ENCODE results near the gene KBTBD12. TPM values are rescaled to one million over a fixed set of nuclear protein-coding genes. Genes with fewer than 3 reads are reported as not detected.

Gene KBTBD12
- total and polyA plus RNA-seq, 4 donors, result 0.28 to 7.6 (median 4.3) TPM

GRCh38 chr3:127988770-127989557 lies 73.9 kb downstream of the KBTBD12 start:
- Histone ChIP-seq H3K4me1 (ENCODE audit: control insufficient read depth in 1 of 2, insufficient read depth in 2 of 2, low read length in 2 of 2) (no peaks in the 10 kb centered on the region), H3K4me3 (ENCODE audit: low read length in 2 of 2) (no peak overlapping the region), H3K36me3 (ENCODE audit: control insufficient read depth in 1 of 2, insufficient read depth in 2 of 2, low read length in 1 of 2) (peaks cover 0 to 1% of the 10 kb centered on the region in 2 donors), H3K27me3 (ENCODE audit: control insufficient read depth in 1 of 2, insufficient read depth in 2 of 2, low read length in 1 of 2) (no peaks in the 10 kb centered on the region), H3K9me3 (ENCODE audit: control insufficient read depth, low read length) (no peaks in the 10 kb centered on the region), H3K27ac (ENCODE audit: low read depth in 1 of 2, low read length in 2 of 2) (no peak overlapping the region)
- WGBS, 2 donors, result 78 to 84% methylated on average over 11 of the region's 11 CpGs
- ATAC-seq (ENCODE audit: low FRiP score), result no peak
- DNase-seq, result no peak
- intact Hi-C loops (cut with DNase I), result no loop called here

GRCh38 chr3:127990051-127990450 lies 75.0 kb downstream of the KBTBD12 start:
- intact Hi-C loops (cut with DNase I), result no loop called here
- no peaks in the 10 kb centered on the region for H3K27me3 ChIP-seq (ENCODE audit: control insufficient read depth in 1 of 2, insufficient read depth in 2 of 2, low read length in 1 of 2)
- H3K9me3 ChIP-seq (ENCODE audit: control insufficient read depth, low read length), result no peaks in the 10 kb centered on the region
- H3K4me3 ChIP-seq (ENCODE audit: low read length in 2 of 2), result no peak overlapping the region
- H3K4me1 ChIP-seq (ENCODE audit: control insufficient read depth in 1 of 2, insufficient read depth in 2 of 2, low read length in 2 of 2), result no peaks in the 10 kb centered on the region
- ATAC-seq (ENCODE audit: low FRiP score) (no peak), DNase-seq (no peak)
- WGBS, 2 donors, result 88 to 92% methylated on average over 17 of the region's 17 CpGs
- no peak overlapping the region for H3K27ac ChIP-seq (ENCODE audit: low read depth in 1 of 2, low read length in 2 of 2)
- H3K36me3 ChIP-seq (ENCODE audit: control insufficient read depth in 1 of 2, insufficient read depth in 2 of 2, low read length in 1 of 2), result no peaks in the 10 kb centered on the region

- H3K9me3 ChIP-seq (ENCODE audit: control insufficient read depth, low read length), result no peaks in the 10 kb centered on the region
- intact Hi-C loops (cut with DNase I), result no loop called here
- no peaks in the 10 kb centered on the region for H3K27me3 ChIP-seq (ENCODE audit: control insufficient read depth in 1 of 2, insufficient read depth in 2 of 2, low read length in 1 of 2)
- no peak overlapping the region for H3K27ac ChIP-seq (ENCODE audit: low read depth in 1 of 2, low read length in 2 of 2)
- 81 to 93% methylated on average over 11 of the region's 11 CpGs for WGBS, 2 donors
- no peaks in the 10 kb centered on the region for H3K4me1 ChIP-seq (ENCODE audit: control insufficient read depth in 1 of 2, insufficient read depth in 2 of 2, low read length in 2 of 2)
- no peak for DNase-seq
- no peaks in the 10 kb centered on the region for H3K36me3 ChIP-seq (ENCODE audit: control insufficient read depth in 1 of 2, insufficient read depth in 2 of 2, low read length in 1 of 2)
- no peak overlapping the region for H3K4me3 ChIP-seq (ENCODE audit: low read length in 2 of 2)
- ATAC-seq (ENCODE audit: low FRiP score), result no peak
These were observed 75.4 kb downstream of the KBTBD12 start for GRCh38 chr3:127990461-127990860.

- H3K27me3 ChIP-seq (ENCODE audit: control insufficient read depth in 1 of 2, insufficient read depth in 2 of 2, low read length in 1 of 2), result no peaks in the 10 kb centered on the region
- no peaks in the 10 kb centered on the region for H3K36me3 ChIP-seq (ENCODE audit: control insufficient read depth in 1 of 2, insufficient read depth in 2 of 2, low read length in 1 of 2)
- H3K4me3 ChIP-seq (ENCODE audit: low read length in 2 of 2), result no peak overlapping the region
- no peaks in the 10 kb centered on the region for H3K9me3 ChIP-seq (ENCODE audit: control insufficient read depth, low read length)
- intact Hi-C loops (cut with DNase I), result no loop called here
- ATAC-seq (ENCODE audit: low FRiP score) (no peak), DNase-seq (no peak)
- no peak overlapping the region for H3K27ac ChIP-seq (ENCODE audit: low read depth in 1 of 2, low read length in 2 of 2)
- H3K4me1 ChIP-seq (ENCODE audit: control insufficient read depth in 1 of 2, insufficient read depth in 2 of 2, low read length in 2 of 2), result no peaks in the 10 kb centered on the region
- 89 to 95% methylated on average over 12 of the region's 12 CpGs for WGBS, 2 donors
These were observed 76.2 kb downstream of the KBTBD12 start for GRCh38 chr3:127991251-127991650.

- no peaks in the 10 kb centered on the region for H3K36me3 ChIP-seq (ENCODE audit: control insufficient read depth in 1 of 2, insufficient read depth in 2 of 2, low read length in 1 of 2)
- no peak overlapping the region for H3K4me3 ChIP-seq (ENCODE audit: low read length in 2 of 2)
- H3K27me3 ChIP-seq (ENCODE audit: control insufficient read depth in 1 of 2, insufficient read depth in 2 of 2, low read length in 1 of 2), result no peaks in the 10 kb centered on the region
- no peak overlapping the region for H3K27ac ChIP-seq (ENCODE audit: low read depth in 1 of 2, low read length in 2 of 2)
- WGBS, 2 donors, result 83 to 86% methylated on average over 6 of the region's 6 CpGs
- ATAC-seq (ENCODE audit: low FRiP score) (no peak), DNase-seq (no peak)
- no peaks in the 10 kb centered on the region for H3K4me1 ChIP-seq (ENCODE audit: control insufficient read depth in 1 of 2, insufficient read depth in 2 of 2, low read length in 2 of 2)
- intact Hi-C loops (cut with DNase I), result no loop called here
- H3K9me3 ChIP-seq (ENCODE audit: control insufficient read depth, low read length), result no peaks in the 10 kb centered on the region
These were observed 76.6 kb downstream of the KBTBD12 start for GRCh38 chr3:127991681-127992080.

GRCh38 chr3:127992127-127992526 lies 77.1 kb downstream of the KBTBD12 start:
- intact Hi-C loops (cut with DNase I), result no loop called here
- H3K4me1 ChIP-seq (ENCODE audit: control insufficient read depth in 1 of 2, insufficient read depth in 2 of 2, low read length in 2 of 2), result no peaks in the 10 kb centered on the region
- no peaks in the 10 kb centered on the region for H3K36me3 ChIP-seq (ENCODE audit: control insufficient read depth in 1 of 2, insufficient read depth in 2 of 2, low read length in 1 of 2)

GRCh38 chr3:127994011-127994410 lies 79.0 kb downstream of the KBTBD12 start:
- DNase-seq (no peak), ATAC-seq (ENCODE audit: low FRiP score) (no peak)
- intact Hi-C loops (cut with DNase I), result no loop called here
- Histone ChIP-seq H3K4me3 (ENCODE audit: low read length in 2 of 2) (no peak overlapping the region), H3K27me3 (ENCODE audit: control insufficient read depth in 1 of 2, insufficient read depth in 2 of 2, low read length in 1 of 2) (no peaks in the 10 kb centered on the region), H3K36me3 (ENCODE audit: control insufficient read depth in 1 of 2, insufficient read depth in 2 of 2, low read length in 1 of 2) (no peaks in the 10 kb centered on the region), H3K4me1 (ENCODE audit: control insufficient read depth in 1 of 2, insufficient read depth in 2 of 2, low read length in 2 of 2) (no peaks in the 10 kb centered on the region), H3K27ac (ENCODE audit: low read depth in 1 of 2, low read length in 2 of 2) (no peak overlapping the region), H3K9me3 (ENCODE audit: control insufficient read depth, low read length) (no peaks in the 10 kb centered on the region)

More at GRCh38 chr3:127992127-127992526, 77.1 kb downstream of the KBTBD12 start:
- Histone ChIP-seq H3K4me3 (ENCODE audit: low read length in 2 of 2) (no peak overlapping the region), H3K27me3 (ENCODE audit: control insufficient read depth in 1 of 2, insufficient read depth in 2 of 2, low read length in 1 of 2) (no peaks in the 10 kb centered on the region), H3K9me3 (ENCODE audit: control insufficient read depth, low read length) (no peaks in the 10 kb centered on the region), H3K27ac (ENCODE audit: low read depth in 1 of 2, low read length in 2 of 2) (no peak overlapping the region)
- DNase-seq, result no peak
- 88 to 90% methylated on average over 5 of the region's 5 CpGs for WGBS, 2 donors
- ATAC-seq (ENCODE audit: low FRiP score), result no peak

- H3K4me3 ChIP-seq (ENCODE audit: low read length in 2 of 2), result no peak overlapping the region
- ATAC-seq (ENCODE audit: low FRiP score), result no peak
- H3K27me3 ChIP-seq (ENCODE audit: control insufficient read depth in 1 of 2, insufficient read depth in 2 of 2, low read length in 1 of 2), result no peaks in the 10 kb centered on the region
- no peak overlapping the region for H3K27ac ChIP-seq (ENCODE audit: low read depth in 1 of 2, low read length in 2 of 2)
- H3K36me3 ChIP-seq (ENCODE audit: control insufficient read depth in 1 of 2, insufficient read depth in 2 of 2, low read length in 1 of 2), result no peaks in the 10 kb centered on the region
- no peaks in the 10 kb centered on the region for H3K4me1 ChIP-seq (ENCODE audit: control insufficient read depth in 1 of 2, insufficient read depth in 2 of 2, low read length in 2 of 2)
- intact Hi-C loops (cut with DNase I), result no loop called here
- DNase-seq, result no peak
- 95% methylated on average over 7 of the region's 7 CpGs for WGBS, 2 donors
- H3K9me3 ChIP-seq (ENCODE audit: control insufficient read depth, low read length), result peaks cover 2% of the 10 kb centered on the region
These were observed 82.0 kb downstream of the KBTBD12 start for GRCh38 chr3:127997016-127997415.

- H3K9me3 ChIP-seq (ENCODE audit: control insufficient read depth, low read length), result peaks cover 2% of the 10 kb centered on the region
- no peak overlapping the region for H3K27ac ChIP-seq (ENCODE audit: low read depth in 1 of 2, low read length in 2 of 2)
- DNase-seq (no peak), ATAC-seq (ENCODE audit: low FRiP score) (no peak)
- intact Hi-C loops (cut with DNase I), result no loop called here
- no peak overlapping the region for H3K4me3 ChIP-seq (ENCODE audit: low read length in 2 of 2)
- no peaks in the 10 kb centered on the region for H3K36me3 ChIP-seq (ENCODE audit: control insufficient read depth in 1 of 2, insufficient read depth in 2 of 2, low read length in 1 of 2)
- no peaks in the 10 kb centered on the region for H3K4me1 ChIP-seq (ENCODE audit: control insufficient read depth in 1 of 2, insufficient read depth in 2 of 2, low read length in 2 of 2)
- WGBS, 2 donors, result 79 to 88% methylated on average over 5 of the region's 5 CpGs
- H3K27me3 ChIP-seq (ENCODE audit: control insufficient read depth in 1 of 2, insufficient read depth in 2 of 2, low read length in 1 of 2), result no peaks in the 10 kb centered on the region
These were observed 82.9 kb downstream of the KBTBD12 start for GRCh38 chr3:127997961-127998360.

Measured in aorta (tissue), 5 donors.